NCI-H187 (cell line): Measurements from ENCODE around the gene TMEM209.
"Not testable (repeated sequence)": the region's sequence is repeated elsewhere in the genome, so short reads cannot be mapped to it uniquely, and the experiment has no call there.

ENCODE experiments used
- DNase-seq, 2 experiments: peaks; one replicate each; lab custom pipeline; 2025; lab: John Stamatoyannopoulos, UW

The TMEM209 gene

GRCh38 chr7:130162196-130162595 is 43.0 kb downstream of the TMEM209 start:
- no peak for DNase-seq

- DNase-seq, result no peak
These were observed 44.8 kb downstream of the TMEM209 start for GRCh38 chr7:130160455-130160854.

GRCh38 chr7:130160023-130160422 is 45.2 kb downstream of the TMEM209 start:
- DNase-seq, result no peak

GRCh38 chr7:130157700-130158099 is 47.5 kb downstream of the TMEM209 start:
- DNase-seq, result no peak

GRCh38 chr7:130156140-130156539 is 49.1 kb downstream of the TMEM209 start:
- DNase-seq, result no peak

GRCh38 chr7:130154501-130155317 is 50.5 kb downstream of the TMEM209 start:
- no peak for DNase-seq

- no peak for DNase-seq
These were observed 51.1 kb downstream of the TMEM209 start for GRCh38 chr7:130154131-130154500.

GRCh38 chr7:130153211-130153908 is 51.8 kb downstream of the TMEM209 start:
- DNase-seq, result no peak

- DNase-seq, result no peak
These were observed 52.6 kb downstream of the TMEM209 start for GRCh38 chr7:130152493-130153210.

- no peak for DNase-seq
These were observed 53.4 kb downstream of the TMEM209 start for GRCh38 chr7:130151591-130152492.

- DNase-seq, result no peak
These were observed 54.6 kb downstream of the TMEM209 start for GRCh38 chr7:130150587-130150986.

- DNase-seq, result no peak
These were observed 55.7 kb downstream of the TMEM209 start for GRCh38 chr7:130149281-130150139.

- no peak for DNase-seq
These were observed 56.6 kb downstream of the TMEM209 start for GRCh38 chr7:130148561-130148960.

- no peak for DNase-seq
These were observed 57.4 kb downstream of the TMEM209 start for GRCh38 chr7:130147710-130148325.

GRCh38 chr7:130146693-130147405 is 58.4 kb downstream of the TMEM209 start:
- DNase-seq, result no peak

GRCh38 chr7:130146142-130146541 is 59.1 kb downstream of the TMEM209 start:
- DNase-seq, result not testable (repeated sequence)

GRCh38 chr7:130145424-130146100 is 59.6 kb downstream of the TMEM209 start:
- no peak for DNase-seq

- DNase-seq, result no peak
These were observed 60.7 kb downstream of the TMEM209 start for GRCh38 chr7:130144312-130145171.
